ENCODE results near the gene CNP. TPM values are rescaled to one million over a fixed set of nuclear protein-coding genes. Genes with fewer than 3 reads are reported as not detected.

Gene CNP
- total RNA-seq, 2 experiments from 2014 or later: 75.8 to 83.0 TPM

DNA sequence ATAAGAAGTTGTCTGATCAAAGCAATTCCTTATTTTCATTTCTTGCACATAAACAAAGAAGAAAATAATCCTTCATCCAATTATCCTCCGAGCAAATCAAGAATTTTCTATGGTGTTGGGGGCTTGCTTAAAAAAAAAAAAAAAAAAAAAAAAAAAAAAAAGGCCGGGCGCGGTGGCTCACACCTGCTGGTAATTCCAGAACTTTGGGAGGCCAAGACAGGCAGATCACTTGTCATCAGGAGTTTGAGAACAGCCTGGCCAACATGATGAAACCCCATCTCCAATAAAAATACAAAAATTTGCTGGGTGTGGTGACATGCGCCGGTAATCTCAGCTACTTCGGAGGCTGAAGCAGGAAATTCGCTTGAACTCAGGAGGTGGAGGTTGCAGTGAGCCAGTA is 19.3 kb downstream of the CNP start:
- Mint-ChIP-seq H3K4me1 (peaks cover 3% of the 10 kb centered on the region), H3K27ac (no peak overlapping the region), H3K9me3 (no peaks in the 10 kb centered on the region), H3K4me3 (no peak overlapping the region), H3K27me3 (no peaks in the 10 kb centered on the region), H3K36me3 (peaks cover 36% of the 10 kb centered on the region)
- POLR2A ChIA-PET: interaction anchor here (0.6 kb wide), 1 partner anchor 417 kb away, joined by 3 read pairs; no protein-coding TSS in a partner anchor
- ATAC-seq (ENCODE audit: low read depth) (no peak), DNase-seq (no peak)

GRCh38 chr17:41986634-41987033 is 20.0 kb downstream of the CNP start:
- peaks cover 3% of the 10 kb centered on the region for H3K4me1 Mint-ChIP-seq
- peaks cover 32% of the 10 kb centered on the region for H3K36me3 Mint-ChIP-seq
- no peaks in the 10 kb centered on the region for H3K9me3 Mint-ChIP-seq
- DNase-seq (no peak), ATAC-seq (ENCODE audit: low read depth) (no peak)
- POLR2A ChIA-PET: no interaction called here
- no peak overlapping the region for H3K27ac Mint-ChIP-seq
- H3K4me3 Mint-ChIP-seq: no peak overlapping the region
- no peaks in the 10 kb centered on the region for H3K27me3 Mint-ChIP-seq

DNA sequence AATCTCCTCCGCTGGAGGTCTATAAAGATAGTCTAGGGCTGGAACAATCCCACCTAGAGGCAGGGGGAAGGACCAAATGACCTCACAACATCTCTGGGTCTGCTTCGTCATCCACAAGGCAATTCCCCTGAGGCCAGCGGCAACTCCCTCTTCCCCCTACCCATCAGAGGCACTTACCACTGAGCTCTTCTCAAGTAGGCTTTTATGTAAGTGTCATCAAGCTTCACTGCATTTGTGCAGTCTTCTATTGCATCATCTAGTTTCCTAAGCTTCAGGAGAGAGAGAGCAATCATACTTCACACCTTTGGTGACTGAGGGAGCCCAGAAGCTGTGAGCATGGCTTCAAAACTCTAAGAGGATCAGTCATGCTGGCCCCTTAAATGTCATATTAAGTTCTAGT is 21.0 kb downstream of the CNP start:
- no peak overlapping the region for H3K4me3 Mint-ChIP-seq
- peaks cover 3% of the 10 kb centered on the region for H3K4me1 Mint-ChIP-seq
- H3K27me3 Mint-ChIP-seq: no peaks in the 10 kb centered on the region
- H3K9me3 Mint-ChIP-seq: no peaks in the 10 kb centered on the region
- peaks cover 26% of the 10 kb centered on the region for H3K36me3 Mint-ChIP-seq
- no peak for DNase-seq
- POLR2A ChIA-PET: no interaction called here
- no peak for ATAC-seq (ENCODE audit: low read depth)
- H3K27ac Mint-ChIP-seq: no peak overlapping the region

DNA sequence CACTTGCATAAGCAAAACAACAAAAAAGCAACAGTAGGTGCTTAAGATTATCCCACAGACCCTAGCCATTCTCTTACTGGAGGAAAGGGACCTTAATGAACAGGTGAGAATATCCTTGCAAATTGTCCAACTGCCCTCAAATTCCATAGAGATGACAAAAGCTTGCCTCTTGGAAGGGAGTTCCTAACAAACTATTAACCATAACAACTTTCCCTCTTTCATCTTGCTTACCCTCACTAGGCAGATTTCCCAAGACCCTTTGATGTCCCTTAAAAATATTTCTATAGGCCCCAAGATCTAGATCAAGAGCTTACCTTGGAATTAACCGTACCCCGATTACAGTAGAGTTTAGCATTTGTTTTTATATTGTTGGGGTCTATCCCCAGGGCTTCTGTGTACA is 21.8 kb downstream of the CNP start:
- POLR2A ChIA-PET: no interaction called here
- H3K36me3 Mint-ChIP-seq: peaks cover 28% of the 10 kb centered on the region

DNA sequence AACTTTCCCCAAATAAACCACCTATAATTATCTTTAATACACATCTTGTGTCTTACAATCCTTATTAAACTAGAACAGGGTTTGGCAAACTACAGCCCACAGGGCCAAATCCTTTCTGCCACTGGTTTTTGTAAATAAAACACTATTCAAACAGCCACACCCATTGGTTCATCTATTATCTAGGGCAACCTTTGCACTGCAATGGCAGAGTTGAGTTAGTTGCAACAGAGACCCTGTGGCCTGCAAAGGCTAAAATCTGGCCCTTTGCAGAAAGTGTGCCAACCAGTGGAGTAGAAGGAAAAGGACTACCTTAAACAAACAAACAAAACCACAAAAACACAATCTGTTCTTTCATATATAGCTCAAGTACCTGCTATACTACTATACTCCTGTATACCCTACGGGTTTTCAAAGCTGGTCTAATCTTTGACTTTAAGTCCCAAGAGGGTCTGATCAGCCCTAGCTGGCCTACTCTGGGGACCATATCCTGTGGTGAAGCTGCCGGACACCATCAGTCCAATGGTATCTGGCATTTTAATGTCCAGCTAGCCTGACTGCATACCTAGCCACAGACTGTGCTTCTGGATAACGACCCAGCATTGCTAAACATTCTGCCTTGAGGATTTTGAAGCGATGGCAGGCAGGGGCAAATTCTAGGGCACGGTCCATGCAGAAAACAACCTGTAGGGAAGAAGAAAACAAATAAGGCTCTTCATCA is 23.3 kb downstream of the CNP start:
- Mint-ChIP-seq H3K9me3 (no peaks in the 10 kb centered on the region), H3K4me3 (no peak overlapping the region), H3K4me1 (peaks cover 3% of the 10 kb centered on the region), H3K27ac (no peak overlapping the region), H3K27me3 (no peaks in the 10 kb centered on the region), H3K36me3 (peaks cover 24% of the 10 kb centered on the region)
- no peak for ATAC-seq (ENCODE audit: low read depth)
- POLR2A ChIA-PET: interaction anchor here (1.6 kb wide), 1 partner anchor 22 kb away, joined by 4 read pairs; no protein-coding TSS in a partner anchor
- DNase-seq: no peak

More for the DNA sequence above, 21.8 kb downstream of the CNP start:
- Mint-ChIP-seq H3K4me1 (peaks cover 3% of the 10 kb centered on the region), H3K4me3 (no peak overlapping the region), H3K27me3 (no peaks in the 10 kb centered on the region), H3K9me3 (no peaks in the 10 kb centered on the region), H3K27ac (no peak overlapping the region)
- no peak for ATAC-seq (ENCODE audit: low read depth)
- no peak for DNase-seq

- H3K36me3 Mint-ChIP-seq: peaks cover 32% of the 10 kb centered on the region
- no peak overlapping the region for H3K27ac Mint-ChIP-seq
- H3K9me3 Mint-ChIP-seq: no peaks in the 10 kb centered on the region
- no peak overlapping the region for H3K4me3 Mint-ChIP-seq
- no peak for DNase-seq
- POLR2A ChIA-PET: no interaction called here
- ATAC-seq (ENCODE audit: low read depth): no peak
- H3K27me3 Mint-ChIP-seq: no peaks in the 10 kb centered on the region
- H3K4me1 Mint-ChIP-seq: peaks cover 3% of the 10 kb centered on the region
Observed at GRCh38 chr17:41992576-41992975, 26.0 kb downstream of the CNP start.

DNA sequence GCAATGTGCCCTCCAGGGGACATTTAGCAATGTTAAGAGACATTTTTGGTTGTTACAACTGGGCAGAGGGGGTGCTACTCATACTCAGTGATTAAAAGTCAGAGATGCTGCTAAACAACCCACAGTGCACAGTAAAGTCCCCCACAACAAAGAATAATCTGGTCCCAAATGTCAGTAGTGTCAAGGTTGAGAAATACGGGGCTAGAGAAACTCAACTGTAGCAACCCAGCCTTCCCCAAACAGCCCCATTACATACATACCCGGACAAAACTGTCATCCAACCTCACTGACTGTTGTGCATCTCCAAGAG is 30.2 kb downstream of the CNP start:
- no peak overlapping the region for H3K4me3 Mint-ChIP-seq
- peaks cover 5% of the 10 kb centered on the region for H3K4me1 Mint-ChIP-seq
- POLR2A ChIA-PET: interaction anchor here (1.2 kb wide), 1 partner anchor 19 kb away, joined by 3 read pairs; no protein-coding TSS in a partner anchor
- DNase-seq (no peak), ATAC-seq (ENCODE audit: low read depth) (no peak)
- no peak overlapping the region for H3K27ac Mint-ChIP-seq
- no peaks in the 10 kb centered on the region for H3K9me3 Mint-ChIP-seq
- H3K27me3 Mint-ChIP-seq: no peaks in the 10 kb centered on the region
- H3K36me3 Mint-ChIP-seq: peaks cover 26% of the 10 kb centered on the region

DNA sequence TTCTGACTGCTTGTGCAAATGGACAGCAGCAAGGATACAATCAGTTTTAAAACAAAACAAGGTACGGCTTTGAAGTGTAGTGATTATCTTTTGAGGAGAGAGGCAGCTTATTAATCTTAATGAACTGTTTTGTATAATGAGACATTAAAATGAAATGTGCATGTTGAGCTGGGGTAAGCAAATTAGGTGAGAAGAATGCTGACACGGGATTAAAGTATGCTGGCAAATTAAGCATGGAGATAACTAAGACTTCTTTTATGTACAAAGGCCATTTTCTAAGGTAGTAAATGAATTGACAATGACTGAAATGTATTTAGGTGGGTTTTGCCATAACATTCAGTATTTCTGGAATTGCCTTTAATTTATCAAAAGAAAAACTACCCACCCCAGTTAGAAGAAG is 31.9 kb downstream of the CNP start:
- H3K4me3 Mint-ChIP-seq: no peak overlapping the region
- no peaks in the 10 kb centered on the region for H3K27me3 Mint-ChIP-seq
- H3K9me3 Mint-ChIP-seq: no peaks in the 10 kb centered on the region
- peaks cover 28% of the 10 kb centered on the region for H3K36me3 Mint-ChIP-seq
- DNase-seq (no peak), ATAC-seq (ENCODE audit: low read depth) (no peak)
- peaks cover 12% of the 10 kb centered on the region for H3K4me1 Mint-ChIP-seq
- no peak overlapping the region for H3K27ac Mint-ChIP-seq
- POLR2A ChIA-PET: no interaction called here

- ATAC-seq (ENCODE audit: low read depth) (no peak), DNase-seq (no peak)
- Mint-ChIP-seq H3K27ac (no peak overlapping the region), H3K4me1 (peaks cover 23% of the 10 kb centered on the region), H3K36me3 (peaks cover 22% of the 10 kb centered on the region), H3K4me3 (no peak overlapping the region), H3K9me3 (no peaks in the 10 kb centered on the region), H3K27me3 (no peaks in the 10 kb centered on the region)
- POLR2A ChIA-PET: no interaction called here
Observed at GRCh38 chr17:42000413-42001133, 34.0 kb downstream of the CNP start.

- Mint-ChIP-seq H3K36me3 (peaks cover 16% of the 10 kb centered on the region), H3K27me3 (no peaks in the 10 kb centered on the region), H3K4me3 (no peak overlapping the region), H3K4me1 (peaks cover 23% of the 10 kb centered on the region), H3K9me3 (no peaks in the 10 kb centered on the region), H3K27ac (no peak overlapping the region)
- DNase-seq (no peak), ATAC-seq (ENCODE audit: low read depth) (no peak)
- POLR2A ChIA-PET: no interaction called here
Observed at GRCh38 chr17:42001729-42002128, 35.1 kb downstream of the CNP start.

DNA sequence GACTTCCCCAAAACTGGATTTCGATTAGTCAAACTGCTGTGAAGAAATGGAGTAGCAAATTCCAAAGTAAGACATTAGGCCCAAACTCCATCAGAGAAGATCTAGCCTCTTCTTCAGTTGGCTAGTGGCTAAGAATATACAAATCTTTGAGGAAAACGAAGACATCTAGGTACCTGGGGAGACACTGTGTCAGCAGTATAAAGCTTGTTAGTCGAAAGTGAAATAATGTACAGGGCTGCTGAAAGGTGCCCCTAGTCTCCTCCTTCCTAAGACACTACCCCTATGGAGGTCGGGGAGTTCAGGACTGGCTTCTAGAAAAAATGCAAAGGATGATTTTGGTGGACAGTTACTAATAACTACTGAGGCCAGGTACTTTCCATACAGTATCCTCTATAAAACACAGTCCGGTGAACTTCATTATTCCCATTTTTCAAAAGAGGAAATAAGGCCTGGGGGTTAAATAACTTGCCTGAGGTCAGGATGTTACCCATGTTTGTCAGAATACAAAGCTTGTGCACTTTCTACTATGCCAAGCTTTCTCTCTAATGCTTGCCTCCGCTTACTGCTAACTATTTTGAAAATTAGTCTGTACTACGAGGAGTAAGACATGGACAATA is 35.7 kb downstream of the CNP start:
- DNase-seq (no peak), ATAC-seq (ENCODE audit: low read depth) (no peak)
- no peak overlapping the region for H3K4me3 Mint-ChIP-seq
- H3K27me3 Mint-ChIP-seq: no peaks in the 10 kb centered on the region
- POLR2A ChIA-PET: interaction anchor here (1.9 kb wide), 1 partner anchor 15 kb away, joined by 6 read pairs; the partner anchor contains the start of gene DNAJC7
- H3K27ac Mint-ChIP-seq: no peak overlapping the region
- H3K36me3 Mint-ChIP-seq: peaks cover 14% of the 10 kb centered on the region
- H3K9me3 Mint-ChIP-seq: no peaks in the 10 kb centered on the region
- peaks cover 25% of the 10 kb centered on the region for H3K4me1 Mint-ChIP-seq

DNA sequence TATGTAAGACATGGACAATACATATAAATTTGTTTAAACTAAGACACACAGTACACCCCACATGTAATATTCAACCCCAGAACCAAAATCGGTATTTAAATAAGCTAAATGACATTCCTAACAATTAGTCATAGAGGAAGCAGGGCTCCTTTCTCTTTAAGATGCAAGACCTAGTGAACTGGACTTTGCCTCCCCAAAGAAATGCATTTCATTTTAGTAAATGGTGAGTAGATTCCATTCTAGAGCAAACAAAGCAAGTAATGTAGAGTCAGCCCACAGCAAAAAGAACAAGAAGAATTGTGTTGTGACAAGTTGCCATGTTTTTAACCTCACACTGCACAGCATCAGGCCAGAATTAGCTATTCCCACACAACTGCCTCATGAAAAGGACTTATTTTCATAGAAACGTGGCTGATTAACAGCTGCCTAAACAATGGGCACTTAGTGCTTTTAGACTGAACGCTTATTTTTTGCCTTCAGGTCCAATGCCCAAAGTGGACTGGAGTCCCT is 36.3 kb downstream of the CNP start:
- peaks cover 25% of the 10 kb centered on the region for H3K4me1 Mint-ChIP-seq
- H3K9me3 Mint-ChIP-seq: no peaks in the 10 kb centered on the region
- no peaks in the 10 kb centered on the region for H3K27me3 Mint-ChIP-seq
- H3K4me3 Mint-ChIP-seq: no peak overlapping the region
- DNase-seq (no peak), ATAC-seq (ENCODE audit: low read depth) (no peak)
- peaks cover 14% of the 10 kb centered on the region for H3K36me3 Mint-ChIP-seq
- H3K27ac Mint-ChIP-seq: no peak overlapping the region
- POLR2A ChIA-PET: interaction anchor here (0.9 to 1.9 kb wide), 2 partner anchors 13 to 14 kb away, joined by 3 to 6 read pairs; partner anchors contain the start of gene DNAJC7

GRCh38 chr17:42005166-42005565 is 38.6 kb downstream of the CNP start:
- POLR2A ChIA-PET: interaction anchor here (0.7 to 1.2 kb wide), 3 partner anchors 10 to 39 kb away, joined by 3 read pairs; partner anchors contain the start of gene CNP
- DNase-seq (no peak), ATAC-seq (ENCODE audit: low read depth) (no peak)
- Mint-ChIP-seq H3K27ac (no peak overlapping the region), H3K9me3 (no peaks in the 10 kb centered on the region), H3K4me1 (peaks cover 28% of the 10 kb centered on the region), H3K4me3 (no peak overlapping the region), H3K36me3 (peaks cover 10% of the 10 kb centered on the region), H3K27me3 (no peaks in the 10 kb centered on the region)

Measured in activated naive CD8-positive, alpha-beta T cell treated with anti-CD3 and anti-CD28 coated beads, Interleukin-2, amount 10 ng/mL, durations not matched to agents 7 days and 5 days (primary cell).